IMR-90 (cell line): ENCODE results near the gene TBX4. TPM values are rescaled to one million over a fixed set of nuclear protein-coding genes. Genes with fewer than 3 reads are reported as not detected.

Source experiments
- ATAC-seq: fragments of 200-7000 bp; cut with Tn5 transposase; 2 replicates; pipeline ENCODE4 v1.9.1; 2020; ENCODE audit warnings: low read depth, mild to moderate bottlenecking, moderate library complexity
- BruUV-seq: library from RNA; stranded (reverse); fragments of 400-500 nt; replicated peaks from 2 replicates; lab custom pipeline; 2021; lab: Mats Ljungman, UMichigan
- CTCF ChIA-PET: fragments of 300-600 bp; formaldehyde crosslinking; extraction: SDS; loops from one replicate; lab custom pipeline; 2021; ENCODE audit warnings: antibody characterized with exemption; lab: Yijun Ruan, JAX
- POLR2A ChIA-PET: fragments of 300-600 bp; sonication (Branson Sonifier 250); formaldehyde crosslinking; loops from one replicate; lab custom pipeline; 2022; ENCODE audit warnings: antibody characterized with exemption; ENCODE audit not compliant: unreplicated experiment; lab: Charles Lee
- DNase-seq: peaks from one replicate; pipeline ENCODE4 v3.0.0; 2013
- H2AFZ ChIP-seq: replicated peaks from 2 replicates; pipeline ENCODE3; 2013; ENCODE audit warnings: low read length, mild to moderate bottlenecking; ENCODE audit not compliant: poor library complexity
- H2AK5ac ChIP-seq: 2 replicates; pipeline ENCODE4 v1.6.1; 2013; ENCODE audit warnings: low read depth, low read length, inconsistent platforms
- H2AK9ac ChIP-seq: replicated peaks from 2 replicates; pipeline ENCODE3; 2013; ENCODE audit warnings: mild to moderate bottlenecking, low read depth, low read length, moderate library complexity; ENCODE audit not compliant: poor library complexity
- H2BK120ac ChIP-seq: 2 replicates; pipeline ENCODE4 v1.6.1; 2013; ENCODE audit warnings: low read depth, low read length, inconsistent platforms
- H2BK15ac ChIP-seq: 3 replicates; pipeline ENCODE4 v1.6.1; 2013; ENCODE audit warnings: low read depth, low read length, inconsistent platforms
- H2BK20ac ChIP-seq: 2 replicates; pipeline ENCODE4 v1.6.1; 2013; ENCODE audit warnings: low read depth, mild to moderate bottlenecking, inconsistent platforms, low read length, moderate library complexity
- H2BK5ac ChIP-seq: 2 replicates; pipeline ENCODE4 v1.6.1; 2013; ENCODE audit warnings: mild to moderate bottlenecking, low read depth, low read length, inconsistent platforms; ENCODE audit not compliant: poor library complexity, severe bottlenecking
- H3K14ac ChIP-seq: replicated peaks from 2 replicates; pipeline ENCODE4 v1.6.1; 2013; ENCODE audit warnings: low read depth, low read length, inconsistent platforms
- H3K18ac ChIP-seq: 2 replicates; pipeline ENCODE4 v1.6.1; 2013; ENCODE audit warnings: low read depth, low read length, control low read depth
- H3K23ac ChIP-seq: 2 replicates; pipeline ENCODE4 v1.6.1; 2013; ENCODE audit warnings: low read depth, low read length, inconsistent platforms
- H3K27ac ChIP-seq: 2 replicates; pipeline ENCODE4 v1.5.1; 2013; ENCODE audit warnings: mild to moderate bottlenecking, control low read depth, low read length; ENCODE audit not compliant: insufficient read depth
- H3K27me3 ChIP-seq: 2 replicates; pipeline ENCODE4 v1.6.1; 2013; ENCODE audit warnings: low read length; ENCODE audit not compliant: control insufficient read depth, insufficient read depth
- H3K36me3 ChIP-seq: 2 replicates; pipeline ENCODE4 v1.6.1; 2013; ENCODE audit warnings: low read length, mixed read lengths; ENCODE audit not compliant: control insufficient read depth, insufficient read depth
- H3K4ac ChIP-seq: 2 replicates; pipeline ENCODE4 v1.6.1; 2013; ENCODE audit warnings: low read depth, low read length, inconsistent platforms
- H3K4me1 ChIP-seq: 2 replicates; pipeline ENCODE4 v1.6.1; 2013; ENCODE audit warnings: low read length, mixed read lengths; ENCODE audit not compliant: control insufficient read depth, insufficient read depth
- H3K4me2 ChIP-seq: 2 replicates; pipeline ENCODE4 v1.6.1; 2013; ENCODE audit warnings: low read depth, mild to moderate bottlenecking, control low read depth, low read length, moderate library complexity
- H3K4me3 ChIP-seq: 2 replicates; pipeline ENCODE4 v1.5.1; 2013; ENCODE audit warnings: low read depth, mild to moderate bottlenecking, control low read depth, low read length, moderate library complexity; ENCODE audit not compliant: insufficient read depth
- H3K56ac ChIP-seq: 2 replicates; pipeline ENCODE4 v1.6.1; 2013; ENCODE audit warnings: low read length, inconsistent platforms; ENCODE audit not compliant: insufficient read depth; ENCODE audit errors: extremely low read depth
- H3K79me1 ChIP-seq, 2 experiments: 2 replicates each; pipeline ENCODE4 v1.6.1; 2013; ENCODE audit warnings: low read length in 2 of 2, inconsistent platforms in 1 of 2, low read depth in 1 of 2
- H3K9ac ChIP-seq: 2 replicates; pipeline ENCODE4 v1.6.1; 2013; ENCODE audit warnings: low read depth, low read length, control low read depth
- H3K9me1 ChIP-seq: 2 replicates; pipeline ENCODE4 v1.6.1; 2013; ENCODE audit warnings: low read length, inconsistent platforms; ENCODE audit not compliant: insufficient read depth
- H3K9me3 ChIP-seq: 2 replicates; pipeline ENCODE4 v1.6.1; 2013; ENCODE audit warnings: low read length; ENCODE audit not compliant: control insufficient read depth, insufficient read depth
- H4K20me1 ChIP-seq: 2 replicates; pipeline ENCODE4 v1.6.1; 2013; ENCODE audit warnings: low read length, inconsistent platforms; ENCODE audit not compliant: insufficient read depth
- H4K5ac ChIP-seq: 2 replicates; pipeline ENCODE4 v1.6.1; 2013; ENCODE audit warnings: mild to moderate bottlenecking, low read depth, low read length, control low read depth
- H4K8ac ChIP-seq, 2 experiments: 2 replicates each; pipeline ENCODE4 v1.6.1; 2013; ENCODE audit warnings: low read depth in 2 of 2, low read length in 2 of 2, control low read depth in 1 of 2, inconsistent platforms in 1 of 2
- H4K91ac ChIP-seq: 2 replicates; pipeline ENCODE4 v1.6.1; 2013; ENCODE audit warnings: low read depth, low read length, inconsistent platforms; ENCODE audit not compliant: insufficient read depth
- MAFK ChIP-seq: IDR thresholded peaks from 2 replicates; pipeline ENCODE4 v1.6.1; 2012; ENCODE audit warnings: low read depth, low read length, improper control_type of control experiment
- RFX5 ChIP-seq: IDR thresholded peaks from 2 replicates; pipeline ENCODE4 v1.8.0; 2012; ENCODE audit warnings: low read depth, mild to moderate bottlenecking, low read length, moderate library complexity
- WGBS, 2 experiments: methylation state at CpG; one replicate each; pipeline versions ENCODE4 v1.1.5 to v1.1.7; 2013; ENCODE audit warnings: missing lambda C conversion rate in 2 of 2; ENCODE audit not compliant: insufficient read length in 1 of 2; ENCODE audit errors: extremely low coverage in 2 of 2; 5-methylcytosine and 5-hydroxymethylcytosine counted together
- dilution Hi-C: fragments of 300-500 bp; cut with HindIII; formaldehyde crosslinking; loops from one replicate; pipeline ENCODE4 v1.14.3; 2018; ENCODE audit warnings: low sequenced_read_pairs; ENCODE audit not compliant: unreplicated experiment
- in situ Hi-C: fragments of 300-500 bp; cut with MboI; formaldehyde crosslinking; loops from 3 replicates; pipeline ENCODE4 v1.14.3; 2019; ENCODE audit warnings: low sequenced_read_pairs, inconsistent platforms, mixed read lengths
- intact Hi-C: fragments of 100-400 bp; cut with micrococcal nuclease; formaldehyde crosslinking; loops from 2 replicates; pipeline ENCODE4 v1.10.0; 2022
- polyA plus RNA-seq, 3 experiments: library from polyadenylated mRNA; depleted of rRNA; stranded (reverse); fragments of >200 nt; gene quantifications; 2 replicates each; pipeline ENCODE4 v1.2.3, GENCODE V29; 2012; ENCODE audit warnings: low replicate concordance in 1 of 3
- total RNA-seq: library from RNA; depleted of rRNA; stranded (reverse); fragments of >200 nt; gene quantifications from 2 replicates; pipeline ENCODE4 v1.2.3, GENCODE V29; 2012

Gene TBX4
- total and polyA plus RNA-seq, 2 of the 4 experiments (the other 2 are of a cell fraction): 0.05 TPM; not detected in 1

GRCh38 chr17:61449707-61450640 lies 2.2 kb upstream of the TBX4 start:
- ATAC-seq: no peak
- Histone ChIP-seq H3K4ac (no peak overlapping the region), H3K4me3 (no peak overlapping the region), H3K4me2 (no peak overlapping the region), H3K23ac (no peak overlapping the region), H3K79me1 (no peaks in the 10 kb centered on the region), H2BK120ac (no peak overlapping the region), H3K4me1 (peaks cover under 1% of the 10 kb centered on the region; the same call in 1 of the 2 replicates), H4K91ac (no peak overlapping the region), H2BK20ac (no peak overlapping the region), H4K5ac (no peak overlapping the region), H4K8ac (no peak overlapping the region), H3K56ac (no peak overlapping the region), H3K14ac (no peak overlapping the region), H3K27ac (no peak overlapping the region), H3K9me3 (peaks cover 13% of the 10 kb centered on the region; the same call in 1 of the 2 replicates), H3K18ac (no peak overlapping the region), H3K9ac (no peak overlapping the region), H3K9me1 (no peaks in the 10 kb centered on the region), H2AK9ac (no peak overlapping the region), H4K20me1 (no peaks in the 10 kb centered on the region), H3K27me3 (peaks cover 63% of the 10 kb centered on the region), H2BK15ac (no peak overlapping the region), H3K36me3 (no peaks in the 10 kb centered on the region), H2AFZ (no peak overlapping the region), H2AK5ac (no peak overlapping the region), H2BK5ac (no peak overlapping the region)
- 80% methylated on average over 1 of the region's 9 CpGs; no CpG with 5 or more reads in 1 of the 2 experiments for WGBS, 2 experiments
- in situ Hi-C loops (no loop called here), intact Hi-C loops (no loop called here), dilution Hi-C loops (no loop called here)
- no TSS peak for BruUV-seq
- ChIA-PET POLR2A (no interaction called here), CTCF (no interaction called here)
- no peak for DNase-seq
- TF ChIP-seq MAFK (no peak), RFX5 (peak; percentile 39; the same call in 1 of the 2 replicates)
